AG04450 (cell line): ENCODE measurements around the gene PEX26. TPM values are rescaled to one million over a fixed set of nuclear protein-coding genes. Genes with fewer than 3 reads are reported as not detected.

ENCODE experiments used
- CTCF ChIA-PET: fragments of 300-600, 350-600 bp; formaldehyde crosslinking; extraction: SDS; loops from one replicate; lab custom pipeline; 2022; ENCODE audit warnings: antibody characterized with exemption, inconsistent platforms; lab: Charles Lee
- POLR2A ChIA-PET: fragments of 350-600 bp; formaldehyde crosslinking; extraction: SDS; loops from one replicate; lab custom pipeline; 2021; ENCODE audit warnings: antibody characterized with exemption, inconsistent platforms; lab: Yijun Ruan, JAX
- DNase-seq: peaks from one replicate; pipeline ENCODE4 v3.0.0-alpha.2; 2011; ENCODE audit warnings: low read depth, low spot score
- H3K27ac ChIP-seq: one replicate; pipeline ENCODE4 v1.5.1; 2012; ENCODE audit warnings: low read depth, low read length, control low read depth
- H3K27me3 ChIP-seq: one replicate; pipeline ENCODE4 v1.6.0; 2012; ENCODE audit warnings: low read length; ENCODE audit not compliant: control insufficient read depth, insufficient read depth
- H3K4me3 ChIP-seq: 2 replicates; pipeline ENCODE4 v1.5.1; 2011; ENCODE audit warnings: mild to moderate bottlenecking, low read depth, low read length, control low read depth
- H3K9me3 ChIP-seq: 2 replicates; pipeline ENCODE4 v1.5.1; 2012; ENCODE audit warnings: low read length; ENCODE audit not compliant: control insufficient read depth, insufficient read depth
- CTCF ChIP-seq: IDR thresholded peaks from 2 replicates; pipeline ENCODE4 v1.5.1; 2011; ENCODE audit warnings: low read depth, low read length, control low read depth, inconsistent platforms
- polyA plus RNA-seq: library from polyadenylated mRNA; depleted of rRNA; stranded (reverse); fragments of >200 nt; gene quantifications from 2 replicates; pipeline ENCODE4 v1.2.3, GENCODE V29; 2011

Gene PEX26
- polyA plus RNA-seq, 1 experiment: 20.8 TPM

DNA sequence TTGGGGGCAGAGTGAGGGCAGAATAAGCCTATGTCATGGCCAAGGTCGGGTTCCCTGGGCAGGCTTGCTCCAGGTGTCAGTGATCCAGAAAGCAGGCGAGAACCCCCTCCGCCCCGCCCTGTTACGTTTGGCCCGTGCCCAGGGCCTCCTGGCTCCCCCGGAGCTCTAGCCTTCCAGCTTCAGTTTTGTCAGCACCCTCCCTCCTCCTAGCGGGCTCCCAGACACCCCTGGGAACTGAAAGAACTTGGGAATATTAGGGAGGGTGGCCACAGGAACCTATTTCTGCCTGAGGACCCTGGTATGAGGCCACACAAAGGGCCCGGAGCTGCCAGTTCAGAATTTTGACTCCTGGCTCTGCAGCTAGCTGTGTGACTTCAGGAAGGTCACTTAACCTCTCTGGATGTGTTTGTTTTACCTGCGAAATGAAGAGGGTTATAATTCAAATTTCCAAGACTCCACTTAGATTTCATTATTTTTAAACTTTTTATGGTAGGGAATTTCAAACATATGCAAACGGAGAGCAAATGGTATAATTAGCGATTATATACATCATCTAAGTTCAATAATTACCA lies 34.1 kb downstream of the PEX26 start:
- no peak for TF ChIP-seq CTCF
- Histone ChIP-seq H3K4me3 (no peak overlapping the region), H3K9me3 (no peaks in the 10 kb centered on the region), H3K27me3 (peaks cover 8% of the 10 kb centered on the region), H3K27ac (no peak overlapping the region)
- DNase-seq: no peak
- POLR2A ChIA-PET: no interaction called here
- CTCF ChIA-PET: no interaction called here

GRCh38 chr22:18112440-18112839 lies 34.6 kb downstream of the PEX26 start:
- ChIA-PET POLR2A (no interaction called here), CTCF (no interaction called here)
- Histone ChIP-seq H3K27ac (no peak overlapping the region), H3K9me3 (no peaks in the 10 kb centered on the region), H3K4me3 (no peak overlapping the region), H3K27me3 (peaks cover 8% of the 10 kb centered on the region)
- TF ChIP-seq CTCF: no peak
- no peak for DNase-seq

- Histone ChIP-seq H3K27ac (no peak overlapping the region), H3K27me3 (peaks cover 8% of the 10 kb centered on the region), H3K4me3 (no peak overlapping the region), H3K9me3 (no peaks in the 10 kb centered on the region)
- ChIA-PET CTCF (no interaction called here), POLR2A (no interaction called here)
- TF ChIP-seq CTCF: no peak
- DNase-seq: no peak
Observed at GRCh38 chr22:18113680-18114394, 36.0 kb downstream of the PEX26 start.

- no peak for DNase-seq
- Histone ChIP-seq H3K4me3 (no peak overlapping the region), H3K9me3 (no peaks in the 10 kb centered on the region), H3K27ac (no peak overlapping the region), H3K27me3 (peaks cover 8% of the 10 kb centered on the region)
- POLR2A ChIA-PET: interaction anchor here (0.7 kb wide), 1 partner anchor 268 kb away, joined by 3 read pairs; no protein-coding TSS in a partner anchor
- CTCF ChIA-PET: no interaction called here
- no peak for TF ChIP-seq CTCF
Observed at GRCh38 chr22:18114495-18114894, 36.7 kb downstream of the PEX26 start.

GRCh38 chr22:18114976-18115652 lies 37.3 kb downstream of the PEX26 start:
- peaks cover 8% of the 10 kb centered on the region for H3K27me3 ChIP-seq
- no peak for DNase-seq
- TF ChIP-seq CTCF: no peak
- ChIA-PET CTCF (no interaction called here), POLR2A (interaction anchor here (0.7 kb wide), 1 partner anchor 268 kb away, joined by 3 read pairs; no protein-coding TSS in a partner anchor)
- no peak overlapping the region for H3K27ac ChIP-seq
- no peak overlapping the region for H3K4me3 ChIP-seq
- H3K9me3 ChIP-seq: no peaks in the 10 kb centered on the region
